Panc1 (cell line): ENCODE results near the gene PLCD3. TPM values are rescaled to one million over a fixed set of nuclear protein-coding genes. Genes with fewer than 3 reads are reported as not detected.

Source experiments
- ATAC-seq: fragments of 200-7000 bp; cut with Tn5 transposase; 2 replicates; pipeline ENCODE4 v1.9.1; 2020; ENCODE audit warnings: mild to moderate bottlenecking, moderate library complexity
- BruUV-seq: library from RNA; stranded (reverse); fragments of 400-500 nt; replicated peaks from 2 replicates; lab custom pipeline; 2021; lab: Mats Ljungman, UMichigan
- CTCF ChIA-PET: fragments of 300-600 bp; sonication (Branson Sonifier 250); formaldehyde crosslinking; loops from one replicate; lab custom pipeline; 2022; ENCODE audit warnings: antibody characterized with exemption; lab: Charles Lee
- POLR2A ChIA-PET: fragments of 300-600 bp; sonication (Branson Sonifier 250); formaldehyde crosslinking; loops from one replicate; lab custom pipeline; 2022; ENCODE audit warnings: antibody characterized with exemption; lab: Charles Lee
- DNase-seq: peaks from one replicate; pipeline ENCODE4 v3.0.0-alpha.2; 2010; ENCODE audit warnings: low read depth, low spot score
- H3K27ac ChIP-seq: 2 replicates; pipeline ENCODE4 v1.5.1; 2011; ENCODE audit warnings: mild to moderate bottlenecking, low read length, inconsistent platforms
- H3K27me3 ChIP-seq: fragments of 200-500 bp; sonication (Bioruptor generic); 2 replicates; pipeline ENCODE4 v1.6.0; 2014; ENCODE audit warnings: low read length, inconsistent platforms; ENCODE audit not compliant: control insufficient read depth, insufficient read depth
- H3K36me3 ChIP-seq: fragments of 200-500 bp; sonication (Bioruptor generic); 2 replicates; pipeline ENCODE4 v1.5.1; 2014; ENCODE audit warnings: inconsistent platforms, mild to moderate bottlenecking, low read length, moderate library complexity; ENCODE audit not compliant: control insufficient read depth, insufficient read depth
- H3K4me1 ChIP-seq: 2 replicates; pipeline ENCODE4 v1.5.1; 2011; ENCODE audit warnings: inconsistent platforms, mild to moderate bottlenecking, low read length, moderate library complexity; ENCODE audit not compliant: control insufficient read depth, insufficient read depth
- H3K4me3 ChIP-seq, 2 experiments: 2 replicates each; pipeline ENCODE4 v1.5.1; 2011 to 2012; ENCODE audit warnings: low read depth in 2 of 2, low read length in 2 of 2, mild to moderate bottlenecking in 2 of 2, inconsistent platforms in 1 of 2, moderate library complexity in 1 of 2
- H3K9me3 ChIP-seq: fragments of 200-500 bp; sonication (Bioruptor generic); 2 replicates; pipeline ENCODE4 v1.5.1; 2014; ENCODE audit warnings: low read depth, mild to moderate bottlenecking, inconsistent platforms, low read length, moderate library complexity; ENCODE audit not compliant: control insufficient read depth, insufficient read depth
- CTCF ChIP-seq: fragments of 450-650 bp; IDR thresholded peaks from 2 replicates; pipeline ENCODE4 v1.5.1; 2017; ENCODE audit warnings: mild to moderate bottlenecking
- POLR2AphosphoS5 ChIP-seq: IDR thresholded peaks from 2 replicates; pipeline ENCODE4 v1.6.1; 2012; ENCODE audit warnings: mild to moderate bottlenecking, low read depth, low read length, moderate library complexity
- REST ChIP-seq, 2 experiments: IDR thresholded peaks; 2 replicates each; pipeline ENCODE4 v1.6.1; 2011 to 2012; ENCODE audit warnings: low read depth in 2 of 2, control low read depth in 1 of 2, low read length in 1 of 2, mild to moderate bottlenecking in 1 of 2, moderate library complexity in 1 of 2; ENCODE audit not compliant: insufficient read depth in 1 of 2
- SIN3A ChIP-seq: IDR thresholded peaks from 2 replicates; pipeline ENCODE4 v1.6.1; 2012; ENCODE audit warnings: low read depth, mild to moderate bottlenecking, low read length, moderate library complexity, borderline replicate concordance; ENCODE audit not compliant: insufficient read depth
- TCF7L2 ChIP-seq: IDR thresholded peaks from 2 replicates; pipeline ENCODE4 v1.6.1; 2011; ENCODE audit warnings: mild to moderate bottlenecking, low read depth, low read length, inconsistent platforms
- in situ Hi-C: cut with HindIII; loops from 2 replicates; pipeline ENCODE4 v1.10.0; 2016; ENCODE audit warnings: low sequenced_read_pairs, low pct_unique_long_range_greater_than_20kb
- intact Hi-C: fragments of 100-400 bp; cut with micrococcal nuclease; formaldehyde crosslinking; loops from one replicate; pipeline ENCODE4 v1.10.0; 2022; ENCODE audit not compliant: unreplicated experiment
- total RNA-seq: library from RNA; stranded (reverse); gene quantifications from one replicate; pipeline ENCODE4 v1.2.1, GENCODE V29; 2021; ENCODE audit not compliant: unreplicated experiment

Gene PLCD3
- total RNA-seq, 1 experiment from 2014 or later, result 125 TPM

GRCh38 chr17:45063198-45063597, 69.1 kb downstream of the PLCD3 start:
- H3K9me3 ChIP-seq, result no peaks in the 10 kb centered on the region
- no peak for TF ChIP-seq TCF7L2
- TF ChIP-seq CTCF, result no peak
- no peak for TF ChIP-seq REST (IDR thresholded peaks at IDR 0.05; ENCODE audit: insufficient read depth in 1 of 2, low read depth in 2 of 2, low read length in 1 of 2)
- no peak for TF ChIP-seq POLR2AphosphoS5
- TF ChIP-seq SIN3A, result no peak
- no TSS peak for BruUV-seq
- no peak for DNase-seq
- intact Hi-C loops, result no loop called here
- no peaks in the 10 kb centered on the region for H3K27me3 ChIP-seq
- ChIA-PET POLR2A (interaction anchor here (0.7 kb wide), 1 partner anchor 81 kb away, joined by 10 read pairs; no protein-coding TSS in a partner anchor), CTCF (no interaction called here)
- H3K36me3 ChIP-seq, result peaks cover 8% of the 10 kb centered on the region
- peaks cover 18% of the 10 kb centered on the region for H3K4me1 ChIP-seq
- H3K4me3 ChIP-seq, result no peak overlapping the region
- no peak for ATAC-seq
- H3K27ac ChIP-seq, result no peak overlapping the region
- in situ Hi-C loops, result no loop called here

- peaks cover 8% of the 10 kb centered on the region; the same call in 1 of the 2 replicates for H3K36me3 ChIP-seq
- H3K27ac ChIP-seq, result peak overlapping the region; percentile 97
- ATAC-seq (no peak), DNase-seq (no peak)
- peaks cover 18% of the 10 kb centered on the region for H3K4me1 ChIP-seq
- in situ Hi-C loops (no loop called here), intact Hi-C loops (no loop called here)
- TSS peak; percentile 92 for BruUV-seq
- POLR2A ChIA-PET, result interaction anchor here (0.6 to 0.7 kb wide), 2 partner anchors 15 to 88 kb away, joined by 3 to 5 read pairs; no protein-coding TSS in a partner anchor
- CTCF ChIA-PET, result interaction anchor here (0.6 kb wide), 1 partner anchor 12 kb away, joined by 4 read pairs; no protein-coding TSS in a partner anchor
- peak overlapping the region; percentile 90 to 99 for H3K4me3 ChIP-seq
- no peak for TF ChIP-seq REST (IDR thresholded peaks at IDR 0.05; ENCODE audit: insufficient read depth in 1 of 2, low read depth in 2 of 2, low read length in 1 of 2)
- TF ChIP-seq TCF7L2, result no peak
- no peak for TF ChIP-seq CTCF
- TF ChIP-seq SIN3A, result no peak
- no peak for TF ChIP-seq POLR2AphosphoS5
- H3K9me3 ChIP-seq, result no peaks in the 10 kb centered on the region
- no peaks in the 10 kb centered on the region for H3K27me3 ChIP-seq
Measured at GRCh38 chr17:45061606-45062205, 70.6 kb downstream of the PLCD3 start.
